Endothelial cell of umbilical vein (primary cell): Measurements from ENCODE around the gene ZNF385D. TPM values are rescaled to one million over a fixed set of nuclear protein-coding genes. Genes with fewer than 3 reads are reported as not detected.

ENCODE experiments used
- BruUV-seq: library from RNA; stranded (reverse); fragments of 400-500 nt; replicated peaks from 2 replicates; lab custom pipeline; 2021; lab: Mats Ljungman, UMichigan
- CTCF ChIA-PET: fragments of 300-600, 350-600 bp; sonication (Branson Sonifier 250); formaldehyde crosslinking; loops from one replicate; lab custom pipeline; 2021; ENCODE audit warnings: antibody characterized with exemption, inconsistent platforms; lab: Charles Lee
- POLR2A ChIA-PET: fragments of 300-600, 350-600 bp; sonication (Branson Sonifier 250); formaldehyde crosslinking; loops from one replicate; lab custom pipeline; 2021; ENCODE audit warnings: antibody characterized with exemption, inconsistent platforms; lab: Charles Lee
- DNase-seq: peaks from one replicate; pipeline ENCODE4 v3.0.0-alpha.2; 2011; ENCODE audit warnings: low read depth, low spot score
- FAIRE-seq: peaks from 2 replicates; lab custom pipeline; 2011; peaks lifted over from hg19 to GRCh38; lab: Jason Lieb, UNC
- H2AFZ ChIP-seq: 2 replicates; pipeline ENCODE4 v1.6.0; 2012; ENCODE audit warnings: low read depth, low read length, control low read depth, inconsistent platforms
- H3K27ac ChIP-seq: 2 replicates; pipeline ENCODE4 v1.5.1; 2011; ENCODE audit warnings: low read depth, mild to moderate bottlenecking, control low read depth, low read length, moderate library complexity; ENCODE audit not compliant: insufficient read depth
- H3K27me3 ChIP-seq, 2 experiments: 2 replicates each; pipeline versions ENCODE4 v1.6.0 to v1.6.1; 2011; ENCODE audit warnings: low read length in 2 of 2, mixed read lengths in 1 of 2; ENCODE audit not compliant: control insufficient read depth in 2 of 2, insufficient read depth in 2 of 2
- H3K36me3 ChIP-seq, 2 experiments: 2 replicates in 1 of 2; 3 replicates in 1 of 2; pipeline ENCODE4 v1.5.1; 2011; ENCODE audit warnings: low read length in 2 of 2, mild to moderate bottlenecking in 1 of 2, moderate library complexity in 1 of 2; ENCODE audit not compliant: control insufficient read depth in 2 of 2, insufficient read depth in 2 of 2; ENCODE audit errors: extremely low read depth in 1 of 2
- H3K4me1 ChIP-seq: 3 replicates; pipeline ENCODE4 v1.5.1; 2011; ENCODE audit warnings: mild to moderate bottlenecking, low read length; ENCODE audit not compliant: control insufficient read depth, insufficient read depth; ENCODE audit errors: extremely low read depth
- H3K4me2 ChIP-seq: 2 replicates; pipeline ENCODE4 v1.6.1; 2011; ENCODE audit warnings: low read length, control low read depth, mixed read lengths; ENCODE audit not compliant: insufficient read depth
- H3K4me3 ChIP-seq, 3 experiments: fragments of 200-600 bp in 1 of 3; sonication (generic), shearing (Covaris generic) in 1 of 3; replicated peaks in 1 of 3; 2 replicates each; pipeline ENCODE4 v1.5.1; 2011 to 2016; ENCODE audit warnings: control low read depth in 3 of 3, low read length in 3 of 3, mild to moderate bottlenecking in 2 of 3, inconsistent platforms in 1 of 3, low read depth in 1 of 3, moderate library complexity in 1 of 3; ENCODE audit not compliant: insufficient read depth in 1 of 3
- H3K79me2 ChIP-seq: 2 replicates; pipeline ENCODE4 v1.6.0; 2012; ENCODE audit warnings: low read length, inconsistent platforms; ENCODE audit not compliant: control insufficient read depth, insufficient read depth
- H3K9ac ChIP-seq: replicated peaks from 2 replicates; pipeline ENCODE3; 2011; ENCODE audit warnings: low read length, control low read depth; ENCODE audit not compliant: insufficient read depth; ENCODE audit errors: extremely low read depth
- H3K9me1 ChIP-seq: replicated peaks from 3 replicates; pipeline ENCODE4 v1.6.0; 2011; ENCODE audit warnings: mild to moderate bottlenecking, low read length; ENCODE audit not compliant: control insufficient read depth, insufficient read depth; ENCODE audit errors: extremely low read depth
- H3K9me3 ChIP-seq: replicated peaks from 2 replicates; pipeline ENCODE4 v1.5.1; 2012; ENCODE audit warnings: low read length, inconsistent platforms; ENCODE audit not compliant: control insufficient read depth, insufficient read depth
- H4K20me1 ChIP-seq: replicated peaks from 2 replicates; pipeline ENCODE3; 2011; ENCODE audit warnings: mild to moderate bottlenecking, low read length; ENCODE audit not compliant: control insufficient read depth, insufficient read depth; ENCODE audit errors: extremely low read depth
- CTCF ChIP-seq, 2 donors: IDR thresholded peaks; 1 replicate in 1 of 2; 2 replicates in 1 of 2; pipeline ENCODE4 v1.5.1; 2011; ENCODE audit warnings: low read length in 2 of 2, mild to moderate bottlenecking in 2 of 2, moderate library complexity in 2 of 2, control low read depth in 1 of 2, inconsistent platforms in 1 of 2, low read depth in 1 of 2; ENCODE audit not compliant: insufficient read depth in 1 of 2; ENCODE audit errors: extremely low read depth in 1 of 2
- EZH2 ChIP-seq: IDR thresholded peaks from 2 replicates; pipeline ENCODE4 v1.6.1; 2012; ENCODE audit warnings: borderline replicate concordance, low read depth, mild to moderate bottlenecking, moderate library complexity, low read length, inconsistent platforms; ENCODE audit not compliant: severe bottlenecking
- FOS ChIP-seq: IDR thresholded peaks from 2 replicates; pipeline ENCODE4 v1.6.1; 2011; ENCODE audit warnings: mild to moderate bottlenecking, low read length, moderate library complexity, borderline replicate concordance; ENCODE audit not compliant: insufficient read depth
- GATA2 ChIP-seq: IDR thresholded peaks from 2 replicates; pipeline ENCODE4 v1.7.0; 2011; ENCODE audit warnings: low read depth, mild to moderate bottlenecking, moderate library complexity, mixed read lengths, low read length; ENCODE audit not compliant: insufficient read length, insufficient read depth
- JUN ChIP-seq: IDR thresholded peaks from 2 replicates; pipeline ENCODE4 v1.6.1; 2011; ENCODE audit warnings: borderline replicate concordance, low read depth; ENCODE audit not compliant: insufficient read length, insufficient read depth
- MAX ChIP-seq: IDR thresholded peaks from 2 replicates; pipeline ENCODE4 v1.6.1; 2011; ENCODE audit not compliant: insufficient read depth, insufficient read length
- MYC ChIP-seq: IDR thresholded peaks from one replicate; pipeline ENCODE4 v1.6.1; 2011; ENCODE audit warnings: mild to moderate bottlenecking, low read depth, low read length
- POLR2A ChIP-seq: IDR thresholded peaks from 2 replicates; pipeline ENCODE4 v1.6.1; 2012; ENCODE audit warnings: low read depth, mild to moderate bottlenecking, control low read depth, low read length
- POLR2AphosphoS5 ChIP-seq: IDR thresholded peaks from 2 replicates; pipeline ENCODE4 v1.6.1; 2012; ENCODE audit warnings: low read depth, mild to moderate bottlenecking, control low read depth, low read length, moderate library complexity; ENCODE audit not compliant: insufficient read depth
- dilution Hi-C: fragments of 300-500 bp; cut with MboI; formaldehyde crosslinking; loops from one replicate; pipeline ENCODE4 v1.15.0; 2019; ENCODE audit warnings: low sequenced_read_pairs; ENCODE audit not compliant: extremely low pct_ligation_motif_present
- intact Hi-C: fragments of 100-400 bp; cut with micrococcal nuclease; formaldehyde crosslinking; loops from one replicate; pipeline ENCODE4 v1.10.0; 2022
- polyA plus RNA-seq, 4 experiments: library from polyadenylated mRNA; depleted of rRNA in 3 of 4; stranded (reverse) in 3 of 4; unstranded in 1 of 4; fragments of >200 nt; gene quantifications; 2 replicates each; pipeline versions ENCODE4 v1.2.1 to v1.2.3, GENCODE V29; 2011 to 2012; ENCODE audit warnings: missing spikeins in 1 of 4
- total RNA-seq: library from RNA; stranded (reverse); gene quantifications from 2 replicates; pipeline ENCODE4 v1.2.3, GENCODE V29; 2021

The ZNF385D gene
- total and polyA plus RNA-seq, 2 donors (not counting 3 experiments of a cell fraction or from before 2014, with no cell fraction given): not detected

- no TSS peak for BruUV-seq
- no peak for FAIRE-seq
These were observed 341.6 kb downstream of the ZNF385D start for GRCh38 chr3:21409401-21409800.

GRCh38 chr3:21407743-21408142 is 343.3 kb downstream of the ZNF385D start:
- H3K9ac ChIP-seq: no peak overlapping the region
- intact Hi-C loops (no loop called here), dilution Hi-C loops (no loop called here)
- no peaks in the 10 kb centered on the region for H3K4me1 ChIP-seq
- no peak for DNase-seq
- H3K36me3 ChIP-seq: no peaks in the 10 kb centered on the region
- BruUV-seq: no TSS peak
- H4K20me1 ChIP-seq: no peaks in the 10 kb centered on the region
- no peak overlapping the region for H3K4me2 ChIP-seq
- no peaks in the 10 kb centered on the region for H3K27me3 ChIP-seq
- no peak for TF ChIP-seq CTCF (IDR thresholded peaks at IDR 0.05; ENCODE audit: extremely low read depth in 1 of 2, insufficient read depth in 1 of 2, low read depth in 1 of 2, low read length in 2 of 2)
- TF ChIP-seq GATA2: no peak
- TF ChIP-seq JUN: no peak
- TF ChIP-seq MYC: no peak
- no peak for TF ChIP-seq POLR2A
- TF ChIP-seq FOS: no peak
- TF ChIP-seq MAX: no peak
- no peak for TF ChIP-seq POLR2AphosphoS5
- no peak for TF ChIP-seq EZH2
- ChIA-PET POLR2A (no interaction called here), CTCF (no interaction called here)
- no peak overlapping the region for H2AFZ ChIP-seq
- no peaks in the 10 kb centered on the region for H3K79me2 ChIP-seq
- no peak overlapping the region for H3K4me3 ChIP-seq
- H3K9me3 ChIP-seq: no peaks in the 10 kb centered on the region
- FAIRE-seq: no peak
- no peaks in the 10 kb centered on the region for H3K9me1 ChIP-seq
- H3K27ac ChIP-seq: no peak overlapping the region

More at GRCh38 chr3:21409401-21409800, 341.6 kb downstream of the ZNF385D start:
- intact Hi-C loops: no loop called here
- Histone ChIP-seq H3K27ac (no peak overlapping the region), H3K9me3 (no peaks in the 10 kb centered on the region), H3K9me1 (no peaks in the 10 kb centered on the region), H3K9ac (no peak overlapping the region), H2AFZ (no peak overlapping the region), H3K27me3 (no peaks in the 10 kb centered on the region), H4K20me1 (no peaks in the 10 kb centered on the region), H3K4me1 (no peaks in the 10 kb centered on the region), H3K79me2 (no peaks in the 10 kb centered on the region), H3K36me3 (no peaks in the 10 kb centered on the region), H3K4me3 (no peak overlapping the region), H3K4me2 (no peak overlapping the region)
- TF ChIP-seq MYC (no peak), GATA2 (no peak), FOS (no peak), CTCF (IDR thresholded peaks at IDR 0.05; ENCODE audit: extremely low read depth in 1 of 2, insufficient read depth in 1 of 2, low read depth in 1 of 2, low read length in 2 of 2) (no peak), POLR2A (no peak)
- DNase-seq: no peak
- POLR2A ChIA-PET: no interaction called here
- dilution Hi-C loops: no loop called here
- CTCF ChIA-PET: no interaction called here
